Measurements from ENCODE around the gene PI4KA. TPM values are rescaled to one million over a fixed set of nuclear protein-coding genes. Genes with fewer than 3 reads are reported as not detected.
"Not testable (repeated sequence)": the region's sequence is repeated elsewhere in the genome, so short reads cannot be mapped to it uniquely, and the experiment has no call there.

PI4KA gene
- total and polyA plus RNA-seq, 2 donors (not counting 1 experiment from before 2014, with no cell fraction given) = 26.4 to 40.6 TPM

- no peak overlapping the region for H3K27ac ChIP-seq (ENCODE audit: insufficient read depth, low read length)
- H3K4me3 ChIP-seq (replicated peaks in 1 of 4; ENCODE audit: control extremely low read depth in 1 of 4, insufficient read depth in 1 of 4, low read depth in 3 of 4, low read length in 4 of 4) = no peak overlapping the region
- H3K27me3 ChIP-seq (ENCODE audit: control insufficient read depth, insufficient read depth, low read length) = no peaks in the 10 kb centered on the region
- DNase-seq (ENCODE audit: low read depth in 2 of 2) = no peak
- no peak overlapping the region for H2AFZ ChIP-seq (ENCODE audit: low read length)
- no peaks in the 10 kb centered on the region for H3K9me3 ChIP-seq (ENCODE audit: control insufficient read depth, insufficient read depth, low read depth, low read length)
- H3K4me2 ChIP-seq (ENCODE audit: extremely low read depth, insufficient read depth, low read length) = no peak overlapping the region
- no peaks in the 10 kb centered on the region for H3K4me1 ChIP-seq (ENCODE audit: control insufficient read depth, extremely low read depth, insufficient read depth, low read length)
- no peaks in the 10 kb centered on the region for H3K36me3 ChIP-seq (ENCODE audit: control insufficient read depth, insufficient read depth, low read length)
- H4K20me1 ChIP-seq (ENCODE audit: control insufficient read depth, extremely low read depth, insufficient read depth, low read length) = no peaks in the 10 kb centered on the region
- H3K79me2 ChIP-seq (ENCODE audit: control insufficient read depth, insufficient read depth, low read length) = no peaks in the 10 kb centered on the region
- no peak for TF ChIP-seq CTCF (conservative IDR thresholded peaks at IDR 0.05 in 1 of 2, IDR thresholded peaks at IDR 0.05 in 1 of 2; ENCODE audit: low read depth in 1 of 2, low read length in 2 of 2)
- TF ChIP-seq EZH2 (IDR thresholded peaks at IDR 0.05; ENCODE audit: low read length, missing control alignments) = no peak
- no peak overlapping the region for H3K9ac ChIP-seq (ENCODE audit: insufficient read depth, low read length)
These were observed 137.8 kb downstream of the PI4KA start for GRCh38 chr22:20720692-20721408.

GRCh38 chr22:20718727-20719126, 139.9 kb downstream of the PI4KA start:
- H3K27ac ChIP-seq (ENCODE audit: insufficient read depth, low read length); H4K20me1 ChIP-seq (ENCODE audit: control insufficient read depth, extremely low read depth, insufficient read depth, low read length); H2AFZ ChIP-seq (ENCODE audit: low read length); H3K4me1 ChIP-seq (ENCODE audit: control insufficient read depth, extremely low read depth, insufficient read depth, low read length); H3K4me2 ChIP-seq (ENCODE audit: extremely low read depth, insufficient read depth, low read length); H3K36me3 ChIP-seq (ENCODE audit: control insufficient read depth, insufficient read depth, low read length); H3K9ac ChIP-seq (ENCODE audit: insufficient read depth, low read length); DNase-seq (ENCODE audit: low read depth in 2 of 2); H3K4me3 ChIP-seq (replicated peaks in 1 of 4; ENCODE audit: control extremely low read depth in 1 of 4, insufficient read depth in 1 of 4, low read depth in 3 of 4, low read length in 4 of 4); H3K9me3 ChIP-seq (ENCODE audit: control insufficient read depth, insufficient read depth, low read depth, low read length); H3K79me2 ChIP-seq (ENCODE audit: control insufficient read depth, insufficient read depth, low read length); H3K27me3 ChIP-seq (ENCODE audit: control insufficient read depth, insufficient read depth, low read length): not testable (repeated sequence)

- H3K36me3 ChIP-seq (ENCODE audit: control insufficient read depth, insufficient read depth, low read length); H3K27me3 ChIP-seq (ENCODE audit: control insufficient read depth, insufficient read depth, low read length); H2AFZ ChIP-seq (ENCODE audit: low read length); H3K9me3 ChIP-seq (ENCODE audit: control insufficient read depth, insufficient read depth, low read depth, low read length); H3K4me3 ChIP-seq (replicated peaks in 1 of 4; ENCODE audit: control extremely low read depth in 1 of 4, insufficient read depth in 1 of 4, low read depth in 3 of 4, low read length in 4 of 4); H3K9ac ChIP-seq (ENCODE audit: insufficient read depth, low read length); H4K20me1 ChIP-seq (ENCODE audit: control insufficient read depth, extremely low read depth, insufficient read depth, low read length); H3K79me2 ChIP-seq (ENCODE audit: control insufficient read depth, insufficient read depth, low read length); H3K4me1 ChIP-seq (ENCODE audit: control insufficient read depth, extremely low read depth, insufficient read depth, low read length); H3K27ac ChIP-seq (ENCODE audit: insufficient read depth, low read length); DNase-seq (ENCODE audit: low read depth in 2 of 2); H3K4me2 ChIP-seq (ENCODE audit: extremely low read depth, insufficient read depth, low read length): not testable (repeated sequence)
These were observed 140.6 kb downstream of the PI4KA start for GRCh38 chr22:20717981-20718380.

GRCh38 chr22:20717213-20717866, 141.3 kb downstream of the PI4KA start:
- not testable (repeated sequence) for H3K79me2 ChIP-seq (ENCODE audit: control insufficient read depth, insufficient read depth, low read length); H2AFZ ChIP-seq (ENCODE audit: low read length)

GRCh38 chr22:20713116-20713515, 145.5 kb downstream of the PI4KA start:
- not testable (repeated sequence) for H3K79me2 ChIP-seq (ENCODE audit: control insufficient read depth, insufficient read depth, low read length); H3K27me3 ChIP-seq (ENCODE audit: control insufficient read depth, insufficient read depth, low read length); H3K36me3 ChIP-seq (ENCODE audit: control insufficient read depth, insufficient read depth, low read length); H3K9me3 ChIP-seq (ENCODE audit: control insufficient read depth, insufficient read depth, low read depth, low read length); H2AFZ ChIP-seq (ENCODE audit: low read length); H3K27ac ChIP-seq (ENCODE audit: insufficient read depth, low read length); DNase-seq (ENCODE audit: low read depth in 2 of 2); H3K9ac ChIP-seq (ENCODE audit: insufficient read depth, low read length); H3K4me3 ChIP-seq (replicated peaks in 1 of 4; ENCODE audit: control extremely low read depth in 1 of 4, insufficient read depth in 1 of 4, low read depth in 3 of 4, low read length in 4 of 4); H3K4me1 ChIP-seq (ENCODE audit: control insufficient read depth, extremely low read depth, insufficient read depth, low read length); H4K20me1 ChIP-seq (ENCODE audit: control insufficient read depth, extremely low read depth, insufficient read depth, low read length); H3K4me2 ChIP-seq (ENCODE audit: extremely low read depth, insufficient read depth, low read length)

More at GRCh38 chr22:20717213-20717866, 141.3 kb downstream of the PI4KA start:
- H3K4me1 ChIP-seq (ENCODE audit: control insufficient read depth, extremely low read depth, insufficient read depth, low read length); H3K9me3 ChIP-seq (ENCODE audit: control insufficient read depth, insufficient read depth, low read depth, low read length); H3K27ac ChIP-seq (ENCODE audit: insufficient read depth, low read length); H3K36me3 ChIP-seq (ENCODE audit: control insufficient read depth, insufficient read depth, low read length); H3K4me2 ChIP-seq (ENCODE audit: extremely low read depth, insufficient read depth, low read length); DNase-seq (ENCODE audit: low read depth in 2 of 2); H3K9ac ChIP-seq (ENCODE audit: insufficient read depth, low read length); H3K4me3 ChIP-seq (replicated peaks in 1 of 4; ENCODE audit: control extremely low read depth in 1 of 4, insufficient read depth in 1 of 4, low read depth in 3 of 4, low read length in 4 of 4); H4K20me1 ChIP-seq (ENCODE audit: control insufficient read depth, extremely low read depth, insufficient read depth, low read length); H3K27me3 ChIP-seq (ENCODE audit: control insufficient read depth, insufficient read depth, low read length): not testable (repeated sequence)

GRCh38 chr22:20709966-20710365, 148.6 kb downstream of the PI4KA start:
- not testable (repeated sequence) for H3K4me2 ChIP-seq (ENCODE audit: extremely low read depth, insufficient read depth, low read length); H3K36me3 ChIP-seq (ENCODE audit: control insufficient read depth, insufficient read depth, low read length); DNase-seq (ENCODE audit: low read depth in 2 of 2); H4K20me1 ChIP-seq (ENCODE audit: control insufficient read depth, extremely low read depth, insufficient read depth, low read length); H3K9me3 ChIP-seq (ENCODE audit: control insufficient read depth, insufficient read depth, low read depth, low read length); H3K27me3 ChIP-seq (ENCODE audit: control insufficient read depth, insufficient read depth, low read length); H2AFZ ChIP-seq (ENCODE audit: low read length); H3K27ac ChIP-seq (ENCODE audit: insufficient read depth, low read length); H3K4me1 ChIP-seq (ENCODE audit: control insufficient read depth, extremely low read depth, insufficient read depth, low read length); H3K9ac ChIP-seq (ENCODE audit: insufficient read depth, low read length); H3K79me2 ChIP-seq (ENCODE audit: control insufficient read depth, insufficient read depth, low read length); H3K4me3 ChIP-seq (replicated peaks in 1 of 4; ENCODE audit: control extremely low read depth in 1 of 4, insufficient read depth in 1 of 4, low read depth in 3 of 4, low read length in 4 of 4)
